Stimulated activated naive CD8-positive, alpha-beta T cell treated with anti-CD3 and anti-CD28 coated beads, Interleukin-15, amount 100 ng/mL, for 72 hours (primary cell): Measurements from ENCODE around the gene ITGA8.
"Not testable (repeated sequence)": the region's sequence is repeated elsewhere in the genome, so short reads cannot be mapped to it uniquely, and the experiment has no call there.

Experiments used
- ATAC-seq: fragments of 150-1000 bp; cut with Tn5 transposase; 2 replicates; pipeline ENCODE4 v1.10.0; 2021; ENCODE audit warnings: mild to moderate bottlenecking, moderate library complexity
- DNase-seq, 2 donors: peaks; one replicate each; pipeline ENCODE4 v3.0.0; 2021 to 2022
- H3K27ac Mint-ChIP-seq, 2 donors: one replicate each; pipeline ENCODE4 v1.8.0; 2022; ENCODE audit warnings: mild to moderate bottlenecking in 2 of 2, mixed read lengths in 2 of 2, moderate library complexity in 2 of 2
- H3K27me3 Mint-ChIP-seq: one replicate; pipeline ENCODE4 v1.8.0; 2022; ENCODE audit warnings: mixed read lengths
- H3K4me1 Mint-ChIP-seq: one replicate; pipeline ENCODE4 v1.8.0; 2022; ENCODE audit warnings: mild to moderate bottlenecking, mixed read lengths
- H3K4me3 Mint-ChIP-seq, 2 donors: one replicate each; pipeline ENCODE4 v1.8.0; 2022; ENCODE audit warnings: mild to moderate bottlenecking in 2 of 2, mixed read lengths in 2 of 2, moderate library complexity in 1 of 2
- H3K9me3 Mint-ChIP-seq, 2 donors: one replicate each; pipeline ENCODE4 v1.8.0; 2022; ENCODE audit warnings: mixed read lengths in 2 of 2

Gene ITGA8

GRCh38 chr10:15494850-15495506 is 224.7 kb downstream of the ITGA8 start:
- no peaks in the 10 kb centered on the region for H3K4me1 Mint-ChIP-seq
- no peak for DNase-seq
- H3K27ac Mint-ChIP-seq: no peak overlapping the region
- no peaks in the 10 kb centered on the region for H3K27me3 Mint-ChIP-seq
- H3K4me3 Mint-ChIP-seq: no peak overlapping the region
- no peak for ATAC-seq
- peaks cover 0 to 6% of the 10 kb centered on the region in 2 donors for H3K9me3 Mint-ChIP-seq

GRCh38 chr10:15491856-15492642 is 227.7 kb downstream of the ITGA8 start:
- Mint-ChIP-seq H3K4me3 (no peak overlapping the region), H3K4me1 (no peaks in the 10 kb centered on the region), H3K27ac (no peak overlapping the region), H3K9me3 (no peaks in the 10 kb centered on the region), H3K27me3 (peaks cover 3% of the 10 kb centered on the region)
- no peak for DNase-seq
- no peak for ATAC-seq

- Mint-ChIP-seq H3K4me1 (no peaks in the 10 kb centered on the region), H3K27me3 (peaks cover 11% of the 10 kb centered on the region), H3K27ac (no peak overlapping the region), H3K4me3 (no peak overlapping the region), H3K9me3 (no peaks in the 10 kb centered on the region)
- ATAC-seq (no peak), DNase-seq (no peak)
Measured at GRCh38 chr10:15489431-15489830, 230.3 kb downstream of the ITGA8 start.

- peaks cover 18% of the 10 kb centered on the region for H3K27me3 Mint-ChIP-seq
- no peak overlapping the region for H3K27ac Mint-ChIP-seq
- DNase-seq: no peak
- no peak overlapping the region for H3K4me3 Mint-ChIP-seq
- no peaks in the 10 kb centered on the region for H3K9me3 Mint-ChIP-seq
- H3K4me1 Mint-ChIP-seq: no peaks in the 10 kb centered on the region
- no peak for ATAC-seq
Measured at GRCh38 chr10:15487376-15487775, 232.3 kb downstream of the ITGA8 start.

GRCh38 chr10:15486404-15486803 is 233.3 kb downstream of the ITGA8 start:
- no peaks in the 10 kb centered on the region for H3K4me1 Mint-ChIP-seq
- ATAC-seq (no peak), DNase-seq (no peak)
- no peak overlapping the region for H3K27ac Mint-ChIP-seq
- H3K4me3 Mint-ChIP-seq: no peak overlapping the region
- H3K27me3 Mint-ChIP-seq: peaks cover 18% of the 10 kb centered on the region
- H3K9me3 Mint-ChIP-seq: no peaks in the 10 kb centered on the region

- Mint-ChIP-seq H3K4me1 (no peaks in the 10 kb centered on the region), H3K27ac (no peak overlapping the region), H3K27me3 (peaks cover 18% of the 10 kb centered on the region), H3K4me3 (no peak overlapping the region), H3K9me3 (no peaks in the 10 kb centered on the region)
- DNase-seq (no peak), ATAC-seq (no peak)
Measured at GRCh38 chr10:15485684-15486316, 233.9 kb downstream of the ITGA8 start.

GRCh38 chr10:15485027-15485426 is 234.7 kb downstream of the ITGA8 start:
- H3K27ac Mint-ChIP-seq: no peak overlapping the region
- no peak for DNase-seq
- peaks cover 22% of the 10 kb centered on the region for H3K27me3 Mint-ChIP-seq
- H3K4me3 Mint-ChIP-seq: no peak overlapping the region
- ATAC-seq: no peak
- H3K9me3 Mint-ChIP-seq: no peaks in the 10 kb centered on the region
- no peaks in the 10 kb centered on the region for H3K4me1 Mint-ChIP-seq

GRCh38 chr10:15484128-15484527 is 235.6 kb downstream of the ITGA8 start:
- no peak overlapping the region for H3K4me3 Mint-ChIP-seq
- H3K4me1 Mint-ChIP-seq: no peaks in the 10 kb centered on the region
- no peaks in the 10 kb centered on the region for H3K9me3 Mint-ChIP-seq
- peaks cover 26% of the 10 kb centered on the region for H3K27me3 Mint-ChIP-seq
- DNase-seq: no peak
- no peak overlapping the region for H3K27ac Mint-ChIP-seq
- ATAC-seq: no peak

- Mint-ChIP-seq H3K27me3 (peaks cover 29% of the 10 kb centered on the region), H3K27ac (no peak overlapping the region), H3K9me3 (no peaks in the 10 kb centered on the region), H3K4me3 (no peak overlapping the region), H3K4me1 (no peaks in the 10 kb centered on the region)
- ATAC-seq: no peak
- DNase-seq: no peak
Measured at GRCh38 chr10:15483215-15484075, 236.3 kb downstream of the ITGA8 start.

- ATAC-seq (no peak), DNase-seq (no peak)
- peaks cover 40% of the 10 kb centered on the region for H3K27me3 Mint-ChIP-seq
- no peak overlapping the region for H3K27ac Mint-ChIP-seq
- H3K4me3 Mint-ChIP-seq: no peak overlapping the region
- no peaks in the 10 kb centered on the region for H3K4me1 Mint-ChIP-seq
- no peaks in the 10 kb centered on the region for H3K9me3 Mint-ChIP-seq
Measured at GRCh38 chr10:15482156-15482555, 237.6 kb downstream of the ITGA8 start.

- H3K9me3 Mint-ChIP-seq: no peaks in the 10 kb centered on the region
- no peak overlapping the region for H3K4me3 Mint-ChIP-seq
- peaks cover 33% of the 10 kb centered on the region for H3K27me3 Mint-ChIP-seq
Measured at GRCh38 chr10:15478950-15479349, 240.8 kb downstream of the ITGA8 start.

GRCh38 chr10:15478429-15478828 is 241.3 kb downstream of the ITGA8 start:
- no peak overlapping the region for H3K27ac Mint-ChIP-seq
- ATAC-seq (no peak), DNase-seq (no peak)
- H3K4me1 Mint-ChIP-seq: no peaks in the 10 kb centered on the region
- no peaks in the 10 kb centered on the region for H3K9me3 Mint-ChIP-seq
- H3K4me3 Mint-ChIP-seq: no peak overlapping the region
- peaks cover 38% of the 10 kb centered on the region for H3K27me3 Mint-ChIP-seq

More at GRCh38 chr10:15478950-15479349, 240.8 kb downstream of the ITGA8 start:
- Mint-ChIP-seq H3K27ac (no peak overlapping the region), H3K4me1 (no peaks in the 10 kb centered on the region)
- ATAC-seq (no peak), DNase-seq (no peak)

GRCh38 chr10:15476337-15476736 is 243.4 kb downstream of the ITGA8 start:
- no peaks in the 10 kb centered on the region for H3K9me3 Mint-ChIP-seq
- peaks cover 42% of the 10 kb centered on the region for H3K27me3 Mint-ChIP-seq

GRCh38 chr10:15475439-15475838 is 244.3 kb downstream of the ITGA8 start:
- not testable (repeated sequence) for H3K4me1 Mint-ChIP-seq, H3K9me3 Mint-ChIP-seq, DNase-seq, H3K27ac Mint-ChIP-seq, ATAC-seq, H3K4me3 Mint-ChIP-seq
- peaks cover 42% of the 10 kb centered on the region for H3K27me3 Mint-ChIP-seq

More at GRCh38 chr10:15476337-15476736, 243.4 kb downstream of the ITGA8 start:
- no peak for DNase-seq
- H3K27ac Mint-ChIP-seq: no peak overlapping the region
- ATAC-seq: no peak
- H3K4me3 Mint-ChIP-seq: no peak overlapping the region
- H3K4me1 Mint-ChIP-seq: no peaks in the 10 kb centered on the region

GRCh38 chr10:15474671-15475070 is 245.1 kb downstream of the ITGA8 start:
- Mint-ChIP-seq H3K4me3 (no peak overlapping the region), H3K27ac (no peak overlapping the region), H3K9me3 (no peaks in the 10 kb centered on the region), H3K27me3 (peaks cover 34% of the 10 kb centered on the region), H3K4me1 (no peaks in the 10 kb centered on the region)
- ATAC-seq (no peak), DNase-seq (no peak)
